GM13976 (cell line): ENCODE data around the gene DAPK2.
A peak's percentile ranks its signal among the peaks of the same experiment; 100 is the strongest.

Experiments used
- DNase-seq: peaks from one replicate; pipeline ENCODE4 v3.0.0; 2012; ENCODE audit warnings: low spot score
- in situ Hi-C: fragments of 300-500 bp; cut with MboI; formaldehyde crosslinking; loops from one replicate; pipeline ENCODE4 v1.12.0; 2022; ENCODE audit warnings: low sequenced_read_pairs, mixed read lengths, inconsistent platforms; ENCODE audit not compliant: unreplicated experiment
- TF ChIP-seq, protein P1 (sequence below): IDR thresholded peaks from 2 replicates; pipeline ENCODE4 v1.5.1; 2012; ENCODE audit warnings: borderline replicate concordance, mild to moderate bottlenecking; ENCODE audit not compliant: insufficient read depth; ENCODE audit errors: extremely low read depth, missing control alignments, control extremely low read depth

Gene DAPK2

DNA sequence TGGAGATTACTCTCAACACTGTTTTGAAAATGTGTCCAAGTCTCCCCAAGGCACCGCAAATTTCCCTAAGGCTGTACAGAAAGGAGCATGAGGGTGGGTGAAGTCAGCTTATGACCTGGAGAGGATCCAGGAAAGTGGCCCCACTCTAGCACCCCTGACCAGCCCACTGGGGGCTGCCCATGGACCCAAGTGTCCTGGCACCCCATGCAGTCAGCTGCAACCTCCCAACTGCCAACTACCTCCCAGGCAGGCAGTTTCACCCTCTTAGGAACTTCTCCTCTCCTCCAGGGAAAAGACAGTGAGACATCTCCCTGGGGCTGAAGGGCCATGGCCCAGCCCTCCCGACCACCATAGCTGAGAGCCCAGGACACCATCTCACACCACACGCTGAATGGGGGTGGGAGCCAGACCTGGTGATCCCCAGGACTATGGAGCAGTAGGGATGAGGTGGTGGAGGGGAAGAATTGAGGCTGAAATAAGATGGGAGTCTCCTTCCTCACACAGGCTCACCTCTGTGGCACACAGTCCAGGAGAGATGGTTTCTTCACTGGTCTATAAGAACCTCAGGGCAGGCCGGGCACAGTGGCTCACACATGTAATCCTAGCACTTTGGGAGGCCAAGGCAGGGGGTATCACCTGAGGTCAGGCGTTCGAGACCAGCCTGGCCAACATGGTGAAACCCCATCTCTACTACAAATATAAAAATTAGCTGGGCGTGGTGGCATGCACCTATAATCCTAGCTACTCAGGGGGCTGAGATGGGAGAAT, 104.4 kb downstream of the DAPK2 start:
- in situ Hi-C loops, result no loop called here
- TF ChIP-seq, protein P1, sequence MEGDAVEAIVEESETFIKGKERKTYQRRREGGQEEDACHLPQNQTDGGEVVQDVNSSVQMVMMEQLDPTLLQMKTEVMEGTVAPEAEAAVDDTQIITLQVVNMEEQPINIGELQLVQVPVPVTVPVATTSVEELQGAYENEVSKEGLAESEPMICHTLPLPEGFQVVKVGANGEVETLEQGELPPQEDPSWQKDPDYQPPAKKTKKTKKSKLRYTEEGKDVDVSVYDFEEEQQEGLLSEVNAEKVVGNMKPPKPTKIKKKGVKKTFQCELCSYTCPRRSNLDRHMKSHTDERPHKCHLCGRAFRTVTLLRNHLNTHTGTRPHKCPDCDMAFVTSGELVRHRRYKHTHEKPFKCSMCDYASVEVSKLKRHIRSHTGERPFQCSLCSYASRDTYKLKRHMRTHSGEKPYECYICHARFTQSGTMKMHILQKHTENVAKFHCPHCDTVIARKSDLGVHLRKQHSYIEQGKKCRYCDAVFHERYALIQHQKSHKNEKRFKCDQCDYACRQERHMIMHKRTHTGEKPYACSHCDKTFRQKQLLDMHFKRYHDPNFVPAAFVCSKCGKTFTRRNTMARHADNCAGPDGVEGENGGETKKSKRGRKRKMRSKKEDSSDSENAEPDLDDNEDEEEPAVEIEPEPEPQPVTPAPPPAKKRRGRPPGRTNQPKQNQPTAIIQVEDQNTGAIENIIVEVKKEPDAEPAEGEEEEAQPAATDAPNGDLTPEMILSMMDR, result no peak
- DNase-seq, result no peak

DNA sequence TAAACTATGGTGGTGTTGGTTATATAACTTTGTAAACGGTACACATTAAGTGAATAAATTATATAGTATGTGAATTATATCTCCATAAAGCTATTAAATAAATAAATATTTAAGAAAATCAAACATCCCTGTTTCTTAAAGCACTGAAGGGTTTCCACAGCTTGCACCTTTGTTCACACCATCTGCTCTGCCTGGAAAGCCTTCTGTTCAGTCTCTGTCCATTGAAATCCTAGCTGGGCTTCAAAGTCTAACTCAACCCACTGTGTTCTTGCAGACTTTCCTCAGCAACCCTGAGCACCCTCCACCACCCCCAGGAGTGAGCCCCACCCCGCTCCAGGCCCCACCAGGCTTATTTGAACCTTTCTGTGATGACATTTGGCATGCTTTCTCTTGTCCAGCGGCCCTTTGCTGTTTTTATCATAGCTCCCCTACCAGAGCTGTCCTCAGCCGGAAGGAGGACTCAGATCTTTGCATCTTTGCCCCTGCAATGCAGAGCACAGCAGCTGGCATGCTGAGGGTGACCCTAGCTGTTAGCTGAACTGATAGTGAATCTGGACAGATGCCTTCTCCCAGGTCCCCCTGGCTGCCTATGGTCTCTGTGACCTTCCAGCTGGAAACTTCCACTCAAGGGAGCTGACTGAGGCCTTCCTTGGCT, 105.2 kb downstream of the DAPK2 start:
- TF ChIP-seq, protein P1, result no peak
- no peak for DNase-seq
- in situ Hi-C loops, result no loop called here

DNA sequence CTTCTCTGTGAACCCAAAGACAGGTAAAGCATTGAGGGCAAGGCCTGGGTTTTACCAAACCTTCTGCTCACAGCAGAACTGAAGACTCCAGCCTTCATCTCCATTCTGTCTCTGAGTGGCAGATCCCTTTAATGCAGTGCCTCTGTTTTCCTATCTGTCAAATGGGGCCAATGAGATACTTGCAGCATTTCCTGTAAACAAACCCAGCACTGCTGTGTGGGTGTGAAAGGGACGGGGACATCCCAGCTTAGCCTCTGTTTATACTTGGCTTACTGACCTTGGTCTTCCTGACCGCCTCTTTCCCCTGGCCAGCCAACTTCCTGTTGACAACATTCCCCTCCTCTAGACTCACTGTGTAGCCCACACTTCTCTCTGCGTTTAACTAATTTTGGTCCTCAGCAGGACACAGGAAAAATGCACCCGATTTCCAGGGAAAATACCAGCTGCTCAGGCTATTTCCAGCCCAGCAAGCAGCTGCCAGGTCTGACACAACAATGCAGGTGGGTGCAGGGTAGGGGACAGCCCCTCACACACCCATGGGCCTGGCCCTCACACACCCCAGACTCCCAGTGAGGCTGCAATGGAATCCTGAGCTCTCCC, 106.7 kb downstream of the DAPK2 start:
- in situ Hi-C loops, result no loop called here

DNA sequence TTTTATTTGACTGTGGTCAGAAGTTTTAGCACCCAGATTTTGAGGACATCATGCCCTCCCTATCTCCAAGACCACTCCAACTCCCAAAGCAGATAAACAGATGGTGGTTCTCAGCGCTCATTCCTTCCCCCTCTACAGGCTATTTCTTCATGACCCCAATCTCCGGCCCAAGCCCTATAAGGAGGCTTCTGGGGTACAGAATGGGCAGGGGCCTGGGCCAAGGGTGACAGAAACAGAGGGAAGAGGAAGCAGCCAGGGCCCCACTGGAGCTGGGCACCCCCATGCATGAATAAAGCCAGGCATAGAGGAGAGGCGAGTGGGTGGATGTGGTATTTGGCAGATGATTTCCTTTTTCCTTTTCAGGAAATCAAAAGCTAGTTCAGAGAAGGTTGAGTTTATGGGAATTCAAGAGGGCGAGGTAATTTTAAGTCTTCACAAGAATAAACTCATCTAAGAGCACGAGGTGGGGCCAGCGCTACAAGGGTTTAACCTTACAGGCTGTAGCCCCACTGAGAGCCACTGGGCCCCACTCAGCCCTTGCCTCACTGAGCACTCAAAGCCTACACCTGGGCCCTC, 107.7 kb downstream of the DAPK2 start:
- in situ Hi-C loops, result no loop called here
- TF ChIP-seq, protein P1, result no peak
- no peak for DNase-seq

More for the DNA sequence above, 106.7 kb downstream of the DAPK2 start:
- TF ChIP-seq, protein P1, result no peak
- DNase-seq, result peak; percentile 60

DNA sequence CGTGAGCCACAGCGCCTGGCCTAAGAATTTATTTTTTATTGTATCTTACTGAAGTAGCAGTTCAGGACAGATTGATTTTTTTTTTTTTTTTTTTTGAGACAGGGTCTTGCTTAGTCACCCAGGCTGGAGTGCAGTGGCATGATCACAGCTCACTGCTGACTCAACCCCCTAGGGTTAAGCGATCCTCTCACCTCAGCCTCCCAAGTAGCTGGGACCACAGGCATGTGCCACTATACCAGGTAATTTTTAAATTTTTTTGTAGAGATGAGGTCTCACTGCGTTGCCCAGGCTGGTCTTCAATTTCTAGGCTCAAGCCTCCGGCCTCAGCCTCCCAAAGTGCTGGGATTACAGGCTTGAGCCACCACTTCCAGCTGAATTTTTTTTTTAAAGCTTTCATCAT, 112.8 kb downstream of the DAPK2 start:
- TF ChIP-seq, protein P1, result no peak
- in situ Hi-C loops, result no loop called here
- DNase-seq, result no peak

DNA sequence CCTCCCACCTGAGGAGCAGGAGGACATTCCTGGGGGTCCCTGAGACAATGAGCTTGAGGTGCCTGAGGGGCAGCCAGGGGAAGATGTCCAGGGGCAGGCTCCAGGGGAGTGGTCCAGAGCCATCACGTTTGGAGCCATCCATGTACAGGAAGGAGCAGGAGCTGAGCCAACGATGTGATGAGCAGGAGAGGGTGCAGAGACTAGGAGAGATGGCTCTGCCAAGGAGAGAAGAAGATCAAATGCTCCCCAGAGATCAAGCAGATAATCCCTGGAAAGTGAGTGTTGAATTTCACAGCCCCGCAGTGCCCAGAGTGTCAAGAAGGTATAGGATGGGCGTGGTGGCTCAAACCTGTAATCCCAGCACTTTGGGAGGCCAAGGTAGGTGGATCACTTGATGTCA, 114.7 kb downstream of the DAPK2 start:
- DNase-seq, result no peak
- TF ChIP-seq, protein P1, result no peak
- in situ Hi-C loops, result no loop called here
